HepG2 (cell line): Measurements from ENCODE around the gene PLIN3. TPM values are rescaled to one million over a fixed set of nuclear protein-coding genes. Genes with fewer than 3 reads are reported as not detected.

Experiments
- CCAR2 ChIP-seq: fragments of 200-400 bp; formaldehyde crosslinking; optimal IDR thresholded peaks from 2 replicates; pipeline ENCODE3; 2018; ENCODE audit warnings: low read depth, mild to moderate bottlenecking, low read length, moderate library complexity
- GTF2F1 ChIP-seq: fragments of 150-350 bp; IDR thresholded peaks from 2 replicates; pipeline ENCODE4 v1.6.1; 2014; ENCODE audit warnings: low read length
- JUNB ChIP-seq: sonication (generic); formaldehyde crosslinking; IDR thresholded peaks from 2 replicates; pipeline ENCODE4 v1.8.0; 2022; ENCODE audit warnings: missing genetic modification reagents, mild to moderate bottlenecking, borderline replicate concordance
- KMT2B ChIP-seq: IDR thresholded peaks from 2 replicates; pipeline ENCODE4 v1.6.1; 2016; ENCODE audit warnings: missing genetic modification reagents, missing compliant biosample characterization
- POGZ ChIP-seq: sonication (generic); formaldehyde crosslinking; IDR thresholded peaks from 2 replicates; pipeline ENCODE4 v1.4.0; 2020; ENCODE audit warnings: mild to moderate bottlenecking, missing genetic modification reagents
- SUZ12 ChIP-seq: fragments of 150-350 bp; IDR thresholded peaks from 2 replicates; pipeline ENCODE4 v1.6.1; 2014; ENCODE audit warnings: low read depth, low read length
- ZFY ChIP-seq: sonication (generic); formaldehyde crosslinking; IDR thresholded peaks from 2 replicates; pipeline ENCODE4 v1.4.0; 2020; ENCODE audit warnings: missing genetic modification reagents
- ZNF468 ChIP-seq: sonication (generic); formaldehyde crosslinking; IDR thresholded peaks from 2 replicates; pipeline ENCODE4 v1.8.0; 2022; ENCODE audit warnings: mild to moderate bottlenecking, moderate library complexity, missing genetic modification reagents
- ZNF547 ChIP-seq: sonication (generic); formaldehyde crosslinking; IDR thresholded peaks from 2 replicates; pipeline ENCODE4 v1.5.1; 2020; ENCODE audit warnings: mild to moderate bottlenecking, missing genetic modification reagents
- ZNF564 ChIP-seq: sonication (generic); formaldehyde crosslinking; IDR thresholded peaks from 2 replicates; pipeline ENCODE4 v1.8.1; 2023; ENCODE audit warnings: mild to moderate bottlenecking, missing genetic modification reagents
- polyA plus RNA-seq, 8 experiments: library from polyadenylated mRNA; depleted of rRNA in 3 of 8; stranded (reverse) in 7 of 8; unstranded in 1 of 8; fragments of >200 nt; fragmentation: Illumina TruSeq in 4 of 8; extraction: Trizol in 4 of 8; gene quantifications; 2 replicates each; pipeline versions ENCODE4 v1.2.1 to v1.2.3, GENCODE V29; 2011 to 2016; ENCODE audit warnings: low read depth in 4 of 8, missing spikeins in 1 of 8, mixed read lengths in 1 of 8; ENCODE audit not compliant: insufficient read depth in 1 of 8
- total RNA-seq, 5 experiments: library from RNA; depleted of rRNA; stranded (reverse); fragments of >200 nt; fragmentation: Illumina TruSeq; extraction: Trizol; gene quantifications; 2 replicates each; pipeline ENCODE4 v1.2.3, GENCODE V29; 2016; ENCODE audit warnings: low read depth in 1 of 5
- TF ChIP-seq, protein P1 (sequence below): IDR thresholded peaks from 2 replicates; pipeline ENCODE4 v1.4.0; 2020; ENCODE audit warnings: mild to moderate bottlenecking, missing genetic modification reagents
- TF ChIP-seq, protein P2 (sequence below), 2 experiments: fragments of 450-650 bp in 1 of 2; sonication (generic) in 1 of 2; formaldehyde crosslinking in 1 of 2; IDR thresholded peaks; 2 replicates each; pipeline versions ENCODE4 v1.6.1 to v1.8.0; 2016 to 2022; ENCODE audit warnings: antibody characterized with exemption in 1 of 2, mild to moderate bottlenecking in 1 of 2, missing genetic modification reagents in 1 of 2
- TF ChIP-seq, protein P3 (sequence below): sonication (generic); formaldehyde crosslinking; IDR thresholded peaks from 2 replicates; pipeline ENCODE4 v1.8.0; 2022; ENCODE audit warnings: mild to moderate bottlenecking, missing genetic modification reagents, borderline replicate concordance

Gene PLIN3
- total and polyA plus RNA-seq, 2 of the 13 experiments (the other 11 are each of a cell fraction or from before 2014, with no cell fraction given), result 49.3 to 57.9 TPM

DNA sequence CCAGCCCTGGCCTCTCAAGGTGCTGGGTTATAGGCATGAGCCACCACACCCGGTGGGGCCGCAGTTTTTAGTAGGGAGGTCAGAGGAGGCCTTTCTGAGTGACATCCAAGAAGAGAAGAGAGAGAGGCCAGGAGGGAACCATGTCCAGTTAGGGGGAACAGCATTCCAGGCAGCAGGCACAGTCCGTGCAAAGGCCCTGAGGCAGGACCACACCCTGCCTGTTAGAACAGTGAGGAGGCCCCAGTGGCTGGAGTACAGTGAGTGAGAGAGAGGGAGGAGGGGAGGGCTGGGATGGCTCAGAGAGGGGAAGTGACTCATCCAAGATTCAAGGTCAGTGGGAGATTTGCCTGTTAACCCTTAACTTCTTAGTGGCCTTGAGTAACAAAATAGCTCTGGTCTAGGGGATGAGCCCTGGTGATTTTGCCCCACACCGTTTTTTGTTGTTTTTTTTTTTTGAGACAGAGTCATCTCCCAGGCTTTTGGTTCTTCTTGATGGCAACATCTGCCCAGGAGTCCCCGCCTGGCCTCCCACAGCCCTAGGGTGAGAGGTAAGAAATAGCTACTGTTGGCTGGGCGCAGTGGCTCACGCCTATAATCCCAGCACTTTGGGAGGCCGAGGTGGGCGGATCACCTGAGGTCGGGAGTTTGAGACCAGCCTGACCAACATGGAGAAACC lies 2.7 kb upstream of the PLIN3 start (continued):
- no peak for TF ChIP-seq GTF2F1
- TF ChIP-seq ZFY (CRISPR knock-in tag), result peak; percentile 65; the same call in 1 of the 2 replicates
- TF ChIP-seq ZNF547 (CRISPR knock-in tag), result 0 out of 2 replicates have a peak, but pooled peaks have one; percentile 58
- peak; percentile 99 for TF ChIP-seq JUNB (CRISPR knock-in tag)
- TF ChIP-seq ZNF564 (CRISPR knock-in tag), result peak; percentile 24; the same call in 1 of the 2 replicates
- no peak for TF ChIP-seq ZNF468 (CRISPR knock-in tag)
- TF ChIP-seq SUZ12, result no peak
- TF ChIP-seq POGZ (CRISPR knock-in tag), result peak; percentile 92
- TF ChIP-seq KMT2B (CRISPR knock-in tag), result peak; percentile 22; the same call in 1 of the 2 replicates
- TF ChIP-seq, protein P1, sequence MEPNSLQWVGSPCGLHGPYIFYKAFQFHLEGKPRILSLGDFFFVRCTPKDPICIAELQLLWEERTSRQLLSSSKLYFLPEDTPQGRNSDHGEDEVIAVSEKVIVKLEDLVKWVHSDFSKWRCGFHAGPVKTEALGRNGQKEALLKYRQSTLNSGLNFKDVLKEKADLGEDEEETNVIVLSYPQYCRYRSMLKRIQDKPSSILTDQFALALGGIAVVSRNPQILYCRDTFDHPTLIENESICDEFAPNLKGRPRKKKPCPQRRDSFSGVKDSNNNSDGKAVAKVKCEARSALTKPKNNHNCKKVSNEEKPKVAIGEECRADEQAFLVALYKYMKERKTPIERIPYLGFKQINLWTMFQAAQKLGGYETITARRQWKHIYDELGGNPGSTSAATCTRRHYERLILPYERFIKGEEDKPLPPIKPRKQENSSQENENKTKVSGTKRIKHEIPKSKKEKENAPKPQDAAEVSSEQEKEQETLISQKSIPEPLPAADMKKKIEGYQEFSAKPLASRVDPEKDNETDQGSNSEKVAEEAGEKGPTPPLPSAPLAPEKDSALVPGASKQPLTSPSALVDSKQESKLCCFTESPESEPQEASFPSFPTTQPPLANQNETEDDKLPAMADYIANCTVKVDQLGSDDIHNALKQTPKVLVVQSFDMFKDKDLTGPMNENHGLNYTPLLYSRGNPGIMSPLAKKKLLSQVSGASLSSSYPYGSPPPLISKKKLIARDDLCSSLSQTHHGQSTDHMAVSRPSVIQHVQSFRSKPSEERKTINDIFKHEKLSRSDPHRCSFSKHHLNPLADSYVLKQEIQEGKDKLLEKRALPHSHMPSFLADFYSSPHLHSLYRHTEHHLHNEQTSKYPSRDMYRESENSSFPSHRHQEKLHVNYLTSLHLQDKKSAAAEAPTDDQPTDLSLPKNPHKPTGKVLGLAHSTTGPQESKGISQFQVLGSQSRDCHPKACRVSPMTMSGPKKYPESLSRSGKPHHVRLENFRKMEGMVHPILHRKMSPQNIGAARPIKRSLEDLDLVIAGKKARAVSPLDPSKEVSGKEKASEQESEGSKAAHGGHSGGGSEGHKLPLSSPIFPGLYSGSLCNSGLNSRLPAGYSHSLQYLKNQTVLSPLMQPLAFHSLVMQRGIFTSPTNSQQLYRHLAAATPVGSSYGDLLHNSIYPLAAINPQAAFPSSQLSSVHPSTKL (CRISPR knock-in tag), result peak; percentile 89
- TF ChIP-seq, protein P2, sequence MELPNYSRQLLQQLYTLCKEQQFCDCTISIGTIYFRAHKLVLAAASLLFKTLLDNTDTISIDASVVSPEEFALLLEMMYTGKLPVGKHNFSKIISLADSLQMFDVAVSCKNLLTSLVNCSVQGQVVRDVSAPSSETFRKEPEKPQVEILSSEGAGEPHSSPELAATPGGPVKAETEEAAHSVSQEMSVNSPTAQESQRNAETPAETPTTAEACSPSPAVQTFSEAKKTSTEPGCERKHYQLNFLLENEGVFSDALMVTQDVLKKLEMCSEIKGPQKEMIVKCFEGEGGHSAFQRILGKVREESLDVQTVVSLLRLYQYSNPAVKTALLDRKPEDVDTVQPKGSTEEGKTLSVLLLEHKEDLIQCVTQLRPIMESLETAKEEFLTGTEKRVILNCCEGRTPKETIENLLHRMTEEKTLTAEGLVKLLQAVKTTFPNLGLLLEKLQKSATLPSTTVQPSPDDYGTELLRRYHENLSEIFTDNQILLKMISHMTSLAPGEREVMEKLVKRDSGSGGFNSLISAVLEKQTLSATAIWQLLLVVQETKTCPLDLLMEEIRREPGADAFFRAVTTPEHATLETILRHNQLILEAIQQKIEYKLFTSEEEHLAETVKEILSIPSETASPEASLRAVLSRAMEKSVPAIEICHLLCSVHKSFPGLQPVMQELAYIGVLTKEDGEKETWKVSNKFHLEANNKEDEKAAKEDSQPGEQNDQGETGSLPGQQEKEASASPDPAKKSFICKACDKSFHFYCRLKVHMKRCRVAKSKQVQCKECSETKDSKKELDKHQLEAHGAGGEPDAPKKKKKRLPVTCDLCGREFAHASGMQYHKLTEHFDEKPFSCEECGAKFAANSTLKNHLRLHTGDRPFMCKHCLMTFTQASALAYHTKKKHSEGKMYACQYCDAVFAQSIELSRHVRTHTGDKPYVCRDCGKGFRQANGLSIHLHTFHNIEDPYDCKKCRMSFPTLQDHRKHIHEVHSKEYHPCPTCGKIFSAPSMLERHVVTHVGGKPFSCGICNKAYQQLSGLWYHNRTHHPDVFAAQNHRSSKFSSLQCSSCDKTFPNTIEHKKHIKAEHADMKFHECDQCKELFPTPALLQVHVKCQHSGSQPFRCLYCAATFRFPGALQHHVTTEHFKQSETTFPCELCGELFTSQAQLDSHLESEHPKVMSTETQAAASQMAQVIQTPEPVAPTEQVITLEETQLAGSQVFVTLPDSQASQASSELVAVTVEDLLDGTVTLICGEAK (IDR thresholded peaks at IDR 0.05), result no peak
- TF ChIP-seq, protein P2 (CRISPR knock-in tag; IDR thresholded peaks at IDR 0.05), result peak; percentile 44; the same call in 1 of the 2 replicates
- TF ChIP-seq CCAR2, result peak; percentile 69
- TF ChIP-seq, protein P3, sequence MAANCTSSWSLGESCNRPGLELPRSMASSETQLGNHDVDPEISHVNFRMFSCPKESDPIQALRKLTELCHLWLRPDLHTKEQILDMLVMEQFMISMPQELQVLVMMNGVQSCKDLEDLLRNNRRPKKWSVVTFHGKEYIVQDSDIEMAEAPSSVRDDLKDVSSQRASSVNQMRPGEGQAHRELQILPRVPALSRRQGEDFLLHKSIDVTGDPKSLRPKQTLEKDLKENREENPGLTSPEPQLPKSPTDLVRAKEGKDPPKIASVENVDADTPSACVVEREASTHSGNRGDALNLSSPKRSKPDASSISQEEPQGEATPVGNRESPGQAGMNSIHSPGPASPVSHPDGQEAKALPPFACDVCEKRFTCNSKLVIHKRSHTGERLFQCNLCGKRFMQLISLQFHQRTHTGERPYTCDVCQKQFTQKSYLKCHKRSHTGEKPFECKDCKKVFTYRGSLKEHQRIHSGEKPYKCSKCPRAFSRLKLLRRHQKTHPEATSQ (CRISPR knock-in tag), result no peak; the same call in 1 of the 2 replicates
